ENCODE data around the gene DYNLT2. TPM values are rescaled to one million over a fixed set of nuclear protein-coding genes. Genes with fewer than 3 reads are reported as not detected.

DYNLT2 gene
- total and polyA plus RNA-seq, 2 of the 13 experiments (the other 11 are each of a cell fraction or from before 2014, with no cell fraction given) = 2.1 to 4.3 TPM

GRCh38 chr6:169800668-169801395, 49.5 kb upstream of the DYNLT2 start:
- in situ Hi-C loops (cut with HindIII; ENCODE audit: extremely low pct_ligation_motif_present, low pct_unique_long_range_greater_than_20kb) (no loop called here), intact Hi-C loops (cut with micrococcal nuclease; ENCODE audit: unreplicated experiment) (loop anchor here (2.0 to 5.0 kb wide), 2 partner anchors 508 to 751 kb away; partner anchors contain the start of genes PSMB1 and TBP)
- WGBS (ENCODE audit: low lambda C conversion rate) = 1% methylated on average over 12 of the region's 13 CpGs
- peak; percentile 91 for DNase-seq (ENCODE audit: low spot score)
- H3K79me2 ChIP-seq (ENCODE audit: insufficient read depth, low read length) = peaks cover 11% of the 10 kb centered on the region
- no peaks in the 10 kb centered on the region for H3K9me3 ChIP-seq (ENCODE audit: low read length)
- H3K4me3 ChIP-seq (replicated peaks in 1 of 3; ENCODE audit: insufficient read depth in 1 of 3, low read depth in 2 of 3, low read length in 3 of 3) = peak overlapping the region; percentile 41 to 74 (median 51)
- H3K27me3 ChIP-seq (ENCODE audit: control insufficient read depth in 1 of 2, insufficient read depth in 2 of 2, low read length in 2 of 2) = no peaks in the 10 kb centered on the region
- ChIA-PET CTCF (ENCODE audit: low intra/inter-chr PET ratio, low total read pairs) (no interaction called here), POLR2A (interaction anchor here (0.7 to 8.7 kb wide), 12 partner anchors 9 to 753 kb away, joined by 3 to 198 read pairs (median 7); partner anchors contain the start of genes C6orf120, DYNLT2, ERMARD and PHF10)
- H3K36me3 ChIP-seq (replicated peaks in 1 of 2; ENCODE audit: control insufficient read depth in 1 of 2, insufficient read depth in 2 of 2, low read length in 2 of 2) = no peaks in the 10 kb centered on the region
- H2AFZ ChIP-seq (ENCODE audit: low read length) = peak overlapping the region; percentile 21
- H3K9ac ChIP-seq (ENCODE audit: insufficient read depth, low read depth, low read length) = peak overlapping the region; percentile 63
- peak overlapping the region; percentile 82 for H3K27ac ChIP-seq (ENCODE audit: extremely low read length, insufficient read depth, low read length)
- H4K20me1 ChIP-seq (ENCODE audit: insufficient read depth, low read length) = no peaks in the 10 kb centered on the region
- ATAC-seq = peak; percentile 88
- FAIRE-seq = peak; percentile 94
- BruUV-seq (replicated peaks) = no TSS peak
- H3K4me1 ChIP-seq (ENCODE audit: insufficient read depth, low read length) = peaks cover 80% of the 10 kb centered on the region
- H3K4me2 ChIP-seq (ENCODE audit: low read depth, low read length) = peak overlapping the region; percentile 99
- TF ChIP-seq ZNF256 (CRISPR knock-in tag; conservative IDR thresholded peaks at IDR 0.05) = no peak
- no peak for TF ChIP-seq ATRX (CRISPR knock-in tag; IDR thresholded peaks at IDR 0.05; ENCODE audit: borderline replicate concordance)
- TF ChIP-seq ZNF224 (CRISPR knock-in tag; IDR thresholded peaks at IDR 0.05) = peak; percentile 72
- 0 out of 2 replicates have a peak, but pooled peaks have one; percentile 67 for TF ChIP-seq ZBTB46 (CRISPR knock-in tag; IDR thresholded peaks at IDR 0.05; ENCODE audit: borderline replicate concordance)
- TF ChIP-seq, protein P1, sequence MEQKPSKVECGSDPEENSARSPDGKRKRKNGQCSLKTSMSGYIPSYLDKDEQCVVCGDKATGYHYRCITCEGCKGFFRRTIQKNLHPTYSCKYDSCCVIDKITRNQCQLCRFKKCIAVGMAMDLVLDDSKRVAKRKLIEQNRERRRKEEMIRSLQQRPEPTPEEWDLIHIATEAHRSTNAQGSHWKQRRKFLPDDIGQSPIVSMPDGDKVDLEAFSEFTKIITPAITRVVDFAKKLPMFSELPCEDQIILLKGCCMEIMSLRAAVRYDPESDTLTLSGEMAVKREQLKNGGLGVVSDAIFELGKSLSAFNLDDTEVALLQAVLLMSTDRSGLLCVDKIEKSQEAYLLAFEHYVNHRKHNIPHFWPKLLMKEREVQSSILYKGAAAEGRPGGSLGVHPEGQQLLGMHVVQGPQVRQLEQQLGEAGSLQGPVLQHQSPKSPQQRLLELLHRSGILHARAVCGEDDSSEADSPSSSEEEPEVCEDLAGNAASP (CRISPR knock-in tag; IDR thresholded peaks at IDR 0.05; ENCODE audit: borderline replicate concordance) = peak; percentile 31; the same call in 1 of the 2 replicates
- no peak for TF ChIP-seq NFAT5 (CRISPR knock-in tag; IDR thresholded peaks at IDR 0.05)
- no peak; the same call in 1 of the 2 replicates for TF ChIP-seq AHR (CRISPR knock-in tag; IDR thresholded peaks at IDR 0.05)
- TF ChIP-seq ZMYM2 (CRISPR knock-in tag; IDR thresholded peaks at IDR 0.05) = peak; percentile 71
- TF ChIP-seq TBX2 (CRISPR knock-in tag; IDR thresholded peaks at IDR 0.05; ENCODE audit: borderline replicate concordance) = peak; percentile 75
- no peak for TF ChIP-seq MIER2 (CRISPR knock-in tag; IDR thresholded peaks at IDR 0.05)
- no peak for TF ChIP-seq KLF13 (CRISPR knock-in tag; IDR thresholded peaks at IDR 0.05)
- TF ChIP-seq, protein P2, sequence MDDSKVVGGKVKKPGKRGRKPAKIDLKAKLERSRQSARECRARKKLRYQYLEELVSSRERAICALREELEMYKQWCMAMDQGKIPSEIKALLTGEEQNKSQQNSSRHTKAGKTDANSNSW (CRISPR knock-in tag; IDR thresholded peaks at IDR 0.05; ENCODE audit: borderline replicate concordance) = no peak
- TF ChIP-seq MAX (IDR thresholded peaks at IDR 0.05) = peak; percentile 82
- TF ChIP-seq TBX3 (IDR thresholded peaks at IDR 0.05; ENCODE audit: borderline replicate concordance) = no peak

Data from HepG2 (cell line).